ENCODE measurements around the gene BRD8.

Gene BRD8

DNA sequence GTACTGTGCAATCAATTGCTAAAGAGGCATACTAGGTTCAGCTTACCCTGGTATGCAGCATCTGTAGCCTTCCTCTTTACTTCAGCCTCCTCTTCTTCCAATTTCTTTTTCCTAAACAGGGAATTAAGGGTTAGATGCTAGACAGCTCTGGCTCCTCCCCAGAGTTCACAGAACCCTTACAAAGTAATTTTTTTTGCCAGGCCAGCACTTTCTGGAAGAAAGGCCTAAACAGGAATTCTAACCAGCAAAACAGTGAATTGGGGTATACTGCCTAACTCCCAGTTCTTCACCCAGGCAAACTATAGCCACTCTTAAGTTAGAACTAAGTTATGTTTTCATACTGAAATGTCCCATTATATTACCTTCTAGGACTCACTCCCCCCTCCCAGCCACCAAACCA, 8.1 kb downstream of the BRD8 start:
- H3K4me1 ChIP-seq (ENCODE audit: insufficient read depth, low read length), result peaks cover 5% of the 10 kb centered on the region
- no peak overlapping the region for H3K4me2 ChIP-seq (ENCODE audit: insufficient read depth, low read length)
- H3K4me3 ChIP-seq (ENCODE audit: low read depth in 1 of 2, low read length in 2 of 2), result no peak overlapping the region
- peaks cover 97% of the 10 kb centered on the region for H3K36me3 ChIP-seq (ENCODE audit: insufficient read depth, low read length)
- H3K9me3 ChIP-seq (ENCODE audit: insufficient read depth, low read length, severe bottlenecking), result no peaks in the 10 kb centered on the region
- H3K27ac ChIP-seq (ENCODE audit: low read length), result no peak overlapping the region
- DNase-seq (no peak), ATAC-seq (ENCODE audit: insufficient read depth, low read depth) (no peak)
- no peak overlapping the region for H2AFZ ChIP-seq (ENCODE audit: low read depth, low read length)
- TF ChIP-seq, protein P1, sequence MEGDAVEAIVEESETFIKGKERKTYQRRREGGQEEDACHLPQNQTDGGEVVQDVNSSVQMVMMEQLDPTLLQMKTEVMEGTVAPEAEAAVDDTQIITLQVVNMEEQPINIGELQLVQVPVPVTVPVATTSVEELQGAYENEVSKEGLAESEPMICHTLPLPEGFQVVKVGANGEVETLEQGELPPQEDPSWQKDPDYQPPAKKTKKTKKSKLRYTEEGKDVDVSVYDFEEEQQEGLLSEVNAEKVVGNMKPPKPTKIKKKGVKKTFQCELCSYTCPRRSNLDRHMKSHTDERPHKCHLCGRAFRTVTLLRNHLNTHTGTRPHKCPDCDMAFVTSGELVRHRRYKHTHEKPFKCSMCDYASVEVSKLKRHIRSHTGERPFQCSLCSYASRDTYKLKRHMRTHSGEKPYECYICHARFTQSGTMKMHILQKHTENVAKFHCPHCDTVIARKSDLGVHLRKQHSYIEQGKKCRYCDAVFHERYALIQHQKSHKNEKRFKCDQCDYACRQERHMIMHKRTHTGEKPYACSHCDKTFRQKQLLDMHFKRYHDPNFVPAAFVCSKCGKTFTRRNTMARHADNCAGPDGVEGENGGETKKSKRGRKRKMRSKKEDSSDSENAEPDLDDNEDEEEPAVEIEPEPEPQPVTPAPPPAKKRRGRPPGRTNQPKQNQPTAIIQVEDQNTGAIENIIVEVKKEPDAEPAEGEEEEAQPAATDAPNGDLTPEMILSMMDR (IDR thresholded peaks at IDR 0.05; ENCODE audit: borderline replicate concordance, extremely low read depth, low read length, poor library complexity, severe bottlenecking), result no peak
- no peak for TF ChIP-seq EZH2 (IDR thresholded peaks at IDR 0.05; ENCODE audit: borderline replicate concordance, low read depth, low read length, severe bottlenecking)
- no peaks in the 10 kb centered on the region for H4K20me1 ChIP-seq (ENCODE audit: insufficient read depth, low read length)
- H3K27me3 ChIP-seq (ENCODE audit: insufficient read depth, low read length, poor library complexity), result no peaks in the 10 kb centered on the region
- H3K79me2 ChIP-seq (ENCODE audit: insufficient read depth, low read length), result peaks cover 19% of the 10 kb centered on the region
- H3K9ac ChIP-seq (ENCODE audit: low read depth, low read length), result no peak overlapping the region

DNA sequence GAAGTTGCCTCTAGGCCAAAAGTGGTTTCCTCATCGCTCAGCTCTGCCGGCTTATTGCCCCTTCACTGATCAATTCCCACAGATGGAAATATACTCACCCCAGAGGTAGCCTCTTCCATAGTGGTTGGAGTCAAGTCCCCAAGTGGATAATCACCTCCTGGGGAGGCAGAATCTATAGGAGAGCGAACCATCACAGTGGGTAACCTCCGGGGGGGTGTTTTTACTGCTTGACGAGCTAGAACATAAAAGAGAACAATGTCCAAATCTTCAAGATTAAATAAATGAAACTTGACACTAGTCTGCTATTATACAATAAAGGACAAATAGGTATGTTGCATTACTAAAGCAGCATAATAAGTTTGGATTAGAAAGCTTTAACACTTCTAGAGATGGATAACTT, 9.3 kb downstream of the BRD8 start:
- H3K4me2 ChIP-seq (ENCODE audit: insufficient read depth, low read length), result no peak overlapping the region
- no peak overlapping the region for H2AFZ ChIP-seq (ENCODE audit: low read depth, low read length)
- H3K79me2 ChIP-seq (ENCODE audit: insufficient read depth, low read length), result peaks cover 10% of the 10 kb centered on the region; the same call in 1 of the 2 replicates
- H3K4me1 ChIP-seq (ENCODE audit: insufficient read depth, low read length), result peaks cover 5% of the 10 kb centered on the region
- peaks cover 97% of the 10 kb centered on the region for H3K36me3 ChIP-seq (ENCODE audit: insufficient read depth, low read length)
- no peak for DNase-seq
- H3K27me3 ChIP-seq (ENCODE audit: insufficient read depth, low read length, poor library complexity), result no peaks in the 10 kb centered on the region
- no peaks in the 10 kb centered on the region for H3K9me3 ChIP-seq (ENCODE audit: insufficient read depth, low read length, severe bottlenecking)
- H4K20me1 ChIP-seq (ENCODE audit: insufficient read depth, low read length), result 0 out of 2 replicates have a peak, but pooled peaks cover 3% of the 10 kb centered on the region
- H3K4me3 ChIP-seq (ENCODE audit: low read depth in 1 of 2, low read length in 2 of 2), result no peak overlapping the region
- no peak overlapping the region for H3K27ac ChIP-seq (ENCODE audit: low read length)
- no peak overlapping the region for H3K9ac ChIP-seq (ENCODE audit: low read depth, low read length)
- no peak for ATAC-seq (ENCODE audit: insufficient read depth, low read depth)
- no peak for TF ChIP-seq EZH2 (IDR thresholded peaks at IDR 0.05; ENCODE audit: borderline replicate concordance, low read depth, low read length, severe bottlenecking)
- TF ChIP-seq, protein P1 (IDR thresholded peaks at IDR 0.05; ENCODE audit: borderline replicate concordance, extremely low read depth, low read length, poor library complexity, severe bottlenecking), result no peak

DNA sequence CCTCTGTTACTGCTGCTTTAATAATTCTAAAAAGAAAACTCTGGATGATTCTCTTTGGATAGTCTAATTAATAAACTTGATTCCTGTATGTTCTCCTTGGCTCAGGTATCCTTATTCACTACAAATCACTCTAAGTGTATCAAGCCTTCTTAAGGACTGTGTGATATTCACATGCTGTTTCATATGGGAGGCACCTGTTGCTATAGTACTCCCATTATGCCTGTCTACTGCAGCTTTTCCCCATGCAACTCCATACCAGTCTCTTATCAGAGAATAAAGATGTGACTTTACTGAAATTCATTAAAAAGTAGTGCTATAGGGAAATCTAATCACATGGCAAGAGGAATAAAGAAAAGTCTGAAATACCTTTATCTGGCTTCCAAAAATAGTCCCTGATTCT, 14.7 kb downstream of the BRD8 start:
- Histone ChIP-seq H3K4me2 (ENCODE audit: insufficient read depth, low read length) (no peak overlapping the region), H3K4me3 (ENCODE audit: low read depth in 1 of 2, low read length in 2 of 2) (no peak overlapping the region), H3K36me3 (ENCODE audit: insufficient read depth, low read length) (peaks cover 98% of the 10 kb centered on the region), H3K4me1 (ENCODE audit: insufficient read depth, low read length) (no peaks in the 10 kb centered on the region), H3K27me3 (ENCODE audit: insufficient read depth, low read length, poor library complexity) (no peaks in the 10 kb centered on the region), H3K79me2 (ENCODE audit: insufficient read depth, low read length) (no peaks in the 10 kb centered on the region), H3K27ac (ENCODE audit: low read length) (no peak overlapping the region), H3K9me3 (ENCODE audit: insufficient read depth, low read length, severe bottlenecking) (no peaks in the 10 kb centered on the region), H2AFZ (ENCODE audit: low read depth, low read length) (no peak overlapping the region), H3K9ac (ENCODE audit: low read depth, low read length) (no peak overlapping the region), H4K20me1 (ENCODE audit: insufficient read depth, low read length) (peaks cover 7% of the 10 kb centered on the region; the same call in 1 of the 2 replicates)
- no peak for DNase-seq
- TF ChIP-seq, protein P1 (IDR thresholded peaks at IDR 0.05; ENCODE audit: borderline replicate concordance, extremely low read depth, low read length, poor library complexity, severe bottlenecking), result no peak
- TF ChIP-seq EZH2 (IDR thresholded peaks at IDR 0.05; ENCODE audit: borderline replicate concordance, low read depth, low read length, severe bottlenecking), result no peak
- no peak for ATAC-seq (ENCODE audit: insufficient read depth, low read depth)

DNA sequence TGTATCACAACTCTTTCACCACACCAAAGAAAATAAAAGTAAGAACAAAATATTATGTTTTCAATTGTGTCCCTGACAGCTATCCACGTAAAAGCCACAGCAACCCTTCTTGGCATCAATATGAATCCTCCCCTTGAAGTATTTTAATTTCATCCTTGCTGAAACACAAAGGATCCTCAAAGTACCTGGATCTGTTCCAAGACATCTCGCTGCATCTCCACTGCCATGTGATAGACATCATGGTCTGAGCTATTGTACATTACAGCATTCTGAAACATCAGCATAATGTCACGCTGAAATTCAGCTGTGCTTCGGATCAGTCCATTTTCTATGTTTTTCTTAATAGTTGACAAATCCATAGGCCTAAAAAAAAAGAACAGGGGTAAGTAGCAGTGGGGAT, 17.7 kb downstream of the BRD8 start:
- no peak overlapping the region for H3K4me2 ChIP-seq (ENCODE audit: insufficient read depth, low read length)
- no peaks in the 10 kb centered on the region for H3K27me3 ChIP-seq (ENCODE audit: insufficient read depth, low read length, poor library complexity)
- peaks cover 93% of the 10 kb centered on the region for H3K36me3 ChIP-seq (ENCODE audit: insufficient read depth, low read length)
- no peaks in the 10 kb centered on the region for H3K9me3 ChIP-seq (ENCODE audit: insufficient read depth, low read length, severe bottlenecking)
- H2AFZ ChIP-seq (ENCODE audit: low read depth, low read length), result no peak overlapping the region
- peaks cover 9% of the 10 kb centered on the region; the same call in 1 of the 2 replicates for H4K20me1 ChIP-seq (ENCODE audit: insufficient read depth, low read length)
- no peak for DNase-seq
- no peaks in the 10 kb centered on the region for H3K79me2 ChIP-seq (ENCODE audit: insufficient read depth, low read length)
- no peak for ATAC-seq (ENCODE audit: insufficient read depth, low read depth)
- no peaks in the 10 kb centered on the region for H3K4me1 ChIP-seq (ENCODE audit: insufficient read depth, low read length)
- no peak overlapping the region for H3K27ac ChIP-seq (ENCODE audit: low read length)
- H3K4me3 ChIP-seq (ENCODE audit: low read depth in 1 of 2, low read length in 2 of 2), result no peak overlapping the region
- H3K9ac ChIP-seq (ENCODE audit: low read depth, low read length), result no peak overlapping the region
- TF ChIP-seq EZH2 (IDR thresholded peaks at IDR 0.05; ENCODE audit: borderline replicate concordance, low read depth, low read length, severe bottlenecking), result no peak
- TF ChIP-seq, protein P1 (IDR thresholded peaks at IDR 0.05; ENCODE audit: borderline replicate concordance, extremely low read depth, low read length, poor library complexity, severe bottlenecking), result no peak
